GM19438 (cell line): ENCODE data around the gene CEP128.

Experiments used
- ATAC-seq: cut with Tn5 transposase; IDR thresholded peaks from one replicate; pipeline ENCODE4 v1.9.1; 2021; ENCODE audit warnings: low read depth; ENCODE audit not compliant: unreplicated experiment

The CEP128 gene

GRCh38 chr14:80570930-80571298 lies 370.6 kb downstream of the CEP128 start:
- ATAC-seq, result no peak

GRCh38 chr14:80567905-80568536 lies 373.5 kb downstream of the CEP128 start:
- ATAC-seq, result no peak

DNA sequence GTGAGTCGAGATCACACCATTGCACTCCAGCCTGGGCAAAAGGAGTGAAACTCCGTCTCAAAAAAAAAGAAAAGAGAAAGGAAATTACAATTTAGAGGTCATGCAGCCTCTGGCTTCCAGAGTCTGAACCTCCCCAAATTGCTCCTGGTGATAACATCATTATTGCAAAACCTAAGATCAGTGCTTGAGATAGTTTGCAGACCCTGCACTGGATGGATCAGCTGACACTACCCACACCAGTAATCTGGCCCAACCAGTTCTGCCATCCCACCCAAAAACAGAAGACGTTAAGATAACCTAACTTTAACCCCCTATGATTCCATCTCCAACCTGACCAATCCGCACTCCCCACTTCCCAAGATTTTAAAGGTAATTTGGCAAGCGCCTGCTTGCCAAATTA lies 376.5 kb downstream of the CEP128 start:
- ATAC-seq, result no peak

DNA sequence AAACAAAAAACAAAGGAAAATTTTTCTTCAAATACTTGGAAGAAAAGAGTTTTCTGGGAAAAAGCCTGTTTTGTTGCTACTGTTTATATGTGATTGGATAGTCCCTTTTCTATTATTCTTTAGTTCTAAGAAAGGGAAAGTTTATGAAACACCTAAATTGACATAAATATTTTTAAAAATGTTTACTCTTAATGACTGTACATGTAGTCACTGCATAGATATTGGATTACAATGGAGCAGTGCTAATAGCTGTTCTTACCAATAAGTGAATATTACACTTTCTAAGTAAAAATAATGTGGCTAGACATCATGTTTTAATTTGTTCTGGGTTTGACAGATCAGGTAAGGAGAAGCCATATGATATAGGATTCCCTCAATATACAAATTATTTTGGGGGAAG lies 377.5 kb downstream of the CEP128 start:
- no peak for ATAC-seq

- peak; percentile 81 for ATAC-seq
Measured at GRCh38 chr14:80560800-80561657, 380.5 kb downstream of the CEP128 start.

DNA sequence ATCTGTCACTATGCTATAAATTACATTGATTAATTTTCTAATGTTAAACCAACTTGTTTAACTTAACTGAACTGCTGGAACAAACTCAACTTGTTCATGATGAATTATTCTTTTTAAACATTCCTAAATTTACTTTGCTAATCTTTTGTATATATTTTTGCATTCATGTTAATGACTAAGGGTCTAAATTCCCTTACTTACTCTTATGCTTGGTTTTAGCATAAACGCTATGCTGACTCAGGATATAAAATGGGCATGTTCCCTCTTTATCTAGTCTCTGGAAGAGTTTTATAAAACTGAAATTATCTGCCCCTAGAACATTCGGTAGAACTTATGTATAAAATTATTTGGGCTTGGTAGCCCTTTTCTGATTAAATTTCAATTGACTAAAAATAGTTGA lies 387.4 kb downstream of the CEP128 start:
- ATAC-seq, result no peak

- ATAC-seq, result no peak
Measured at GRCh38 chr14:80549141-80549540, 392.4 kb downstream of the CEP128 start.

- no peak for ATAC-seq
Measured at GRCh38 chr14:80545935-80546854, 395.3 kb downstream of the CEP128 start.

GRCh38 chr14:80544366-80544765 lies 397.2 kb downstream of the CEP128 start:
- ATAC-seq, result no peak

- ATAC-seq, result no peak
Measured at GRCh38 chr14:80543211-80543610, 398.3 kb downstream of the CEP128 start.

DNA sequence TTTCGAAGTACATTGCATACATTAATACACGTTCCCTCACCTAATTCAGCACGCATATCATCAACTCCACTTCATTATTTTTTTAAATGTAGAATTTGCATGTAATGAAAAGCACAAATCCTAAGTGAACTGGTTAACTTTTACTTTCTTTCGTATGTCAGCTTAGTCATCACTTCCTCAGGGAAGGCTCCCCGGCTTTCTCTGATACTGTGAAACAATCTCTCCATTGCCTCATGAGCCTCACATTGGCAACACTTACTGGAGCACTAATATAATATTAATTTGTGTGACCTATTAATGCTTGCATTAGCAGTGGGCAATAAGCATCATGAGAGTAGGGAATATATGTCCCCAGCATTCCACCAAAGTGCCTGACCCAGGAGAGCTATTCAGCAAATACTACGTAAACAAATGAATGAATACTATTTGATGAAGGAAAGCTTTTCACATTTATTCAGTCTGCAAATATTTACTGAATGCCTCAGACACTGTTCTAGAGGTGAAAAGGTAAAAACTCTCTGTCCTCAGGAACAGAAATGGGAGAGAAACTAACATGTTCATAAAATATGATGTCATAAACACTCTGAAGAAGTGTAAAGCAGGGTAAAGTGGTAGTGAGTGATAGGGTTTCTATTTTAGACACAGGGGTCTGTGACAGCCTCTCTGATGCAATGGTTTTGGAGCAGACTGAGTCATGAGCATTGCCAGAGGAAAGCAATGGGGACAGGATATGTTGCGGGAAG lies 402.7 kb downstream of the CEP128 start:
- ATAC-seq, result no peak

DNA sequence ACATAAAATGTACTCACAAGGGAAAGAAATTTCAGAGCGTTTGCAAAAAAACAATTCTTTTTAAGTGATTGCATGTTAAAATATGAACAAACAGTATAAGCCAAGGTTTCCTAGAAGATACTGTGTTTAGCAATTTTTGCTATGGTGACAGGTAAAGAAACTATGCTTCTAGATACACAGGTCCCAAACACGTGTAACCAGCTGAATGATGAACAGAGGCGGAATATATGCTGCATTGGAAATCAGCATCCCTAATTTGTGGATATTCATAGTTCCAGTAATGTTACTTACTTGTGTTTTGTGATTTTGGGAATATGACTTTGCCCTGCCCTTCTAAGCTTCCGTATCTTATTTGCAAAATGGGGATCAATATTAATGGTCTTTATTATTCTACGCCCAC lies 403.9 kb downstream of the CEP128 start:
- ATAC-seq, result no peak

DNA sequence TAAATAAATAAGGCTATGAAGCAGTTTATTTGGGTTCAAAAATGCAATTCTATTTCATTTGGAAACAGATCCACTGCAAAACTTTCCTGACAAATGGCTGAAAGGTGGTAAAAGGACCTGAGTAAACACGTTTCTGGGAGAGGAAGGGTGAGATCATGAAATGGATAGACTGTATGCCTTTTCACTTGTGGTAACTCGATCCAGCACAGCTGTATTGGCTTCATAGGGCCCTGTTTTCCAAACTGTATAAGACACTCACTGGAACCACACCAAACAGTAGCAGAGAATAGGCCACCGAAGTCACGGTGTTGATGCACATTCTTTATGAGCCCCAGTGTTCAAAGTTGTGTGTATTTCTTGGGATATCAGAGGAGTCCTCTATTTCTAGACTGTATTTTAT lies 405.1 kb downstream of the CEP128 start:
- ATAC-seq, result no peak

DNA sequence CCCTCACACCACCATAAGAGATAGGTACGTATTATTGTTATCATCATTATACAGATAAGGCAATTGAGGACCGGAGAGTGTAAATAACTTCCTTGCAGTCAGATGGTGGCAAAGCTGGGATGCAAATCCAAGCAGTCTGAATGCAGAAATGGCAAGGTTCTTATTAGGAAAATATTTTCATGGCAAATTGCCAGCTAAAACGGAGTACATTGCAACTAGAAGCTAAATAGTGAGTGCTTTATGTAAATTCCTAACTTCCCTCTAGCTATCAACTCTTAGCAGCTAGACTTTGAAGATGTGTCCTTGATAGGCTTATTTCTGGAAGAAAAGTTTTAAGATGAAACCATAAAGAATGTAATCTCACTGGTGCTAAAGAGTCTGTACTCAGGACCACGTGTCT lies 406.4 kb downstream of the CEP128 start:
- ATAC-seq, result no peak

GRCh38 chr14:80523518-80524117 lies 417.9 kb downstream of the CEP128 start:
- no peak for ATAC-seq

- ATAC-seq, result no peak
Measured at GRCh38 chr14:80522936-80523335, 418.6 kb downstream of the CEP128 start.

- ATAC-seq, result no peak
Measured at GRCh38 chr14:80522411-80522810, 419.1 kb downstream of the CEP128 start.

GRCh38 chr14:80521456-80521855 lies 420.1 kb downstream of the CEP128 start:
- ATAC-seq, result no peak

GRCh38 chr14:80519002-80519401 lies 422.5 kb downstream of the CEP128 start:
- ATAC-seq, result no peak

DNA sequence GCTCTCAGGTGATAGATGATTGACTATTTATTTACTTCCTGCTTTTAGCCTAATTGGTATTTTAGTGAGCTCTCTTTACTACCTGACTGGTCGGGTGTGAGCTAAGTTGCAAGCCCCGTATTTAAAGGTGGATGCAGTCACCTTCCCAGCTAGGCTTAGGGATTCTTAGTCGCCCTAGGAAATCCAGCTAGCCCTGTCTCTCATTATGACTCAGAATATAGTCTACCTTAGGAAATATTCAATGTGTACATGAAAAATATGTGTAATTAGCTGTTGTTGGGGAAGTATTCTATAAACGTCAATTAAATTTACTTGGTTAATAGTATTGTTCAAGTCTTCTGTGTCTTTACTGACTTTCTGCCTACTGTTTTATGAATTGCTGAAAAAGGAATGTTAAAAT lies 423.4 kb downstream of the CEP128 start:
- ATAC-seq, result no peak
